Fibroblast of lung (primary cell): ENCODE measurements around the gene KCNJ8. TPM values are rescaled to one million over a fixed set of nuclear protein-coding genes. Genes with fewer than 3 reads are reported as not detected.

Experiments used
- DNase-seq, 2 donors: peaks; one replicate each; pipeline versions ENCODE4 v3.0.0 to v3.0.0-alpha.2; 2010; ENCODE audit warnings: low read depth in 2 of 2
- H2AFZ ChIP-seq: 2 replicates; pipeline ENCODE4 v1.5.1; 2012; ENCODE audit warnings: low read length, control low read depth, inconsistent platforms
- H3K27ac ChIP-seq: 2 replicates; pipeline ENCODE4 v1.5.1; 2011; ENCODE audit warnings: low read length, control low read depth; ENCODE audit not compliant: insufficient read depth
- H3K27me3 ChIP-seq: 2 replicates; pipeline ENCODE4 v1.5.1; 2011; ENCODE audit warnings: mild to moderate bottlenecking, low read length; ENCODE audit not compliant: control insufficient read depth, insufficient read depth
- H3K36me3 ChIP-seq: 2 replicates; pipeline ENCODE4 v1.5.1; 2011; ENCODE audit warnings: low read length; ENCODE audit not compliant: control insufficient read depth, insufficient read depth
- H3K4me1 ChIP-seq: 2 replicates; pipeline ENCODE4 v1.5.1; 2011; ENCODE audit warnings: low read length; ENCODE audit not compliant: control insufficient read depth, insufficient read depth; ENCODE audit errors: extremely low read depth
- H3K4me2 ChIP-seq: 2 replicates; pipeline ENCODE4 v1.5.1; 2011; ENCODE audit warnings: low read length, control low read depth; ENCODE audit not compliant: insufficient read depth; ENCODE audit errors: extremely low read depth
- H3K4me3 ChIP-seq, 4 experiments: fragments of 200-600 bp in 1 of 4; sonication (generic) in 1 of 4; replicated peaks in 1 of 4; 2 replicates each; pipeline ENCODE4 v1.5.1; 2011 to 2016; ENCODE audit warnings: low read length in 4 of 4, low read depth in 3 of 4, mild to moderate bottlenecking in 3 of 4, control low read depth in 2 of 4, inconsistent platforms in 1 of 4, mixed read lengths in 1 of 4; ENCODE audit not compliant: insufficient read depth in 1 of 4; ENCODE audit errors: control extremely low read depth in 1 of 4
- H3K79me2 ChIP-seq: 2 replicates; pipeline ENCODE4 v1.5.1; 2012; ENCODE audit warnings: mild to moderate bottlenecking, low read length, inconsistent platforms; ENCODE audit not compliant: control insufficient read depth, insufficient read depth
- H3K9ac ChIP-seq: 2 replicates; pipeline ENCODE4 v1.5.1; 2011; ENCODE audit warnings: mild to moderate bottlenecking, low read length, control low read depth; ENCODE audit not compliant: insufficient read depth
- H3K9me3 ChIP-seq: 2 replicates; pipeline ENCODE4 v1.5.1; 2012; ENCODE audit warnings: low read depth, low read length; ENCODE audit not compliant: control insufficient read depth, insufficient read depth
- H4K20me1 ChIP-seq: 2 replicates; pipeline ENCODE4 v1.5.1; 2011; ENCODE audit warnings: low read length; ENCODE audit not compliant: control insufficient read depth, insufficient read depth; ENCODE audit errors: extremely low read depth
- EZH2 ChIP-seq: IDR thresholded peaks from 2 replicates; pipeline ENCODE4 v1.5.1; 2012; ENCODE audit warnings: low read length, control low read depth, mild to moderate bottlenecking; ENCODE audit errors: missing control alignments
- polyA plus RNA-seq, 2 donors: library from polyadenylated mRNA; depleted of rRNA in 1 of 2; stranded (reverse) in 1 of 2; unstranded in 1 of 2; fragments of >200 nt; gene quantifications; 2 replicates each; pipeline ENCODE4 v1.2.1, GENCODE V29; 2011 to 2012; ENCODE audit warnings: missing spikeins in 1 of 2
- total RNA-seq: library from RNA; depleted of rRNA; stranded (reverse); fragments of >200 nt; gene quantifications from 2 replicates; pipeline ENCODE4 v1.2.1, GENCODE V29; 2014
- TF ChIP-seq, protein P1 (sequence below), 2 donors: IDR thresholded peaks in 1 of 2; conservative IDR thresholded peaks in 1 of 2; 1 replicate in 1 of 2; 2 replicates in 1 of 2; pipeline ENCODE4 v1.5.1; 2011 to 2012; ENCODE audit warnings: low read length in 2 of 2, control low read depth in 1 of 2, inconsistent platforms in 1 of 2, low read depth in 1 of 2, mild to moderate bottlenecking in 1 of 2

Gene KCNJ8
- total and polyA plus RNA-seq, 2 donors (not counting 1 experiment from before 2014, with no cell fraction given): 13.2 to 17.7 TPM

DNA sequence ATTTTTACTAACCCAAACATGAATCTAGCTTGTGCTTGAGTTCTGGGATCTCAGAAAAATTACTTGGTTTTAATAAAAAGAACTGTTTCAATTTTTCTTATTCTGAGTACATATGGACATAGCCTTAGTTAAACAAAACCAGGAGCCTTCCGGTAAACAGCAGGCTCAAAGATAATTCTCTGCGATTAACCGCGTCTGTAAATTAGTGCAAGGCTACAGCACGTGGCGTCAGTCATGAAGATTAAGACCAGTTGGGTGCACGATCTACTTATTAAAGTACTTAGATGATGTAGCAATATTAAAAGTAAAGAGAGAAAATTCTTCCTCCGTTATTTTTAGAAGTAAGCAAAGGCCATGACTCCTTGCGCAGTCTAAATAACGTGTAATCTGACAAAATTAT lies 700 bp downstream of the KCNJ8 start:
- Histone ChIP-seq H3K27ac (peak overlapping the region; percentile 2), H4K20me1 (no peaks in the 10 kb centered on the region), H3K4me3 (peak overlapping the region; percentile 63 to 80 (median 69)), H3K36me3 (no peaks in the 10 kb centered on the region), H3K27me3 (no peaks in the 10 kb centered on the region), H2AFZ (peak overlapping the region; percentile 0), H3K4me2 (peak overlapping the region; percentile 81), H3K79me2 (no peaks in the 10 kb centered on the region), H3K9ac (peak overlapping the region; percentile 7), H3K9me3 (no peaks in the 10 kb centered on the region), H3K4me1 (peaks cover 16% of the 10 kb centered on the region)
- peak in 1 of 2 donors; percentile 14 for DNase-seq
- TF ChIP-seq EZH2: no peak
- TF ChIP-seq, protein P1, sequence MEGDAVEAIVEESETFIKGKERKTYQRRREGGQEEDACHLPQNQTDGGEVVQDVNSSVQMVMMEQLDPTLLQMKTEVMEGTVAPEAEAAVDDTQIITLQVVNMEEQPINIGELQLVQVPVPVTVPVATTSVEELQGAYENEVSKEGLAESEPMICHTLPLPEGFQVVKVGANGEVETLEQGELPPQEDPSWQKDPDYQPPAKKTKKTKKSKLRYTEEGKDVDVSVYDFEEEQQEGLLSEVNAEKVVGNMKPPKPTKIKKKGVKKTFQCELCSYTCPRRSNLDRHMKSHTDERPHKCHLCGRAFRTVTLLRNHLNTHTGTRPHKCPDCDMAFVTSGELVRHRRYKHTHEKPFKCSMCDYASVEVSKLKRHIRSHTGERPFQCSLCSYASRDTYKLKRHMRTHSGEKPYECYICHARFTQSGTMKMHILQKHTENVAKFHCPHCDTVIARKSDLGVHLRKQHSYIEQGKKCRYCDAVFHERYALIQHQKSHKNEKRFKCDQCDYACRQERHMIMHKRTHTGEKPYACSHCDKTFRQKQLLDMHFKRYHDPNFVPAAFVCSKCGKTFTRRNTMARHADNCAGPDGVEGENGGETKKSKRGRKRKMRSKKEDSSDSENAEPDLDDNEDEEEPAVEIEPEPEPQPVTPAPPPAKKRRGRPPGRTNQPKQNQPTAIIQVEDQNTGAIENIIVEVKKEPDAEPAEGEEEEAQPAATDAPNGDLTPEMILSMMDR (conservative IDR thresholded peaks at IDR 0.05 in 1 of 2, IDR thresholded peaks at IDR 0.05 in 1 of 2; ENCODE audit: low read depth in 1 of 2, low read length in 2 of 2): no peak

DNA sequence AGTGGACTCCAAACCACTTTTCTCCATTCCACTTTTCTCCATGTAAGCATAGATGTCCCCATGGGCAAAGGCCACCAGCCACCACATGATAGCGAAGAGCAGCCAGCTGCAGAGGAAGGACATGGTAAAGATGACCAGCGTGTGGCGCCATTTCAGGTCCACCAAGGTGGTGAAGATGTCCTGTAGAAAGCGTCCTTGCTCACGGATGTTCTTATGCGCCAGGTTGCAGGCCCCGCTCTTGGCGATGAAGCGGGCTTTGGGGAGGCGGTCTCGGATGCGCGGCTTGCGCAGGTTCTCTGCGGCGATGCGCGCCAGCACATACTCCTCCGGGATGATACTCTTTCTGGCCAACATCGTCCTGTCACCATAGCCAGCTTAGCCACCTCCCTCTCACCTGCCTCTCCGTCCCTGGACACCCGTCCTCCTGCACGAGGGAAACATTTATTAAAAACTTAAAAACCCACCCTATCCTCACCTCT lies 1.2 kb downstream of the KCNJ8 start:
- no peaks in the 10 kb centered on the region for H3K79me2 ChIP-seq
- peak overlapping the region; percentile 0 for H2AFZ ChIP-seq
- H3K27ac ChIP-seq: peak overlapping the region; percentile 2
- no peak overlapping the region for H3K9ac ChIP-seq
- no peaks in the 10 kb centered on the region for H3K27me3 ChIP-seq
- no peaks in the 10 kb centered on the region for H3K9me3 ChIP-seq
- H3K4me2 ChIP-seq: peak overlapping the region; percentile 81
- H4K20me1 ChIP-seq: no peaks in the 10 kb centered on the region
- peak overlapping the region; percentile 63 to 80 (median 69) for H3K4me3 ChIP-seq
- H3K4me1 ChIP-seq: peaks cover 16% of the 10 kb centered on the region
- H3K36me3 ChIP-seq: no peaks in the 10 kb centered on the region
- DNase-seq: peak; percentile 19 to 31
- TF ChIP-seq, protein P1 (conservative IDR thresholded peaks at IDR 0.05 in 1 of 2, IDR thresholded peaks at IDR 0.05 in 1 of 2; ENCODE audit: low read depth in 1 of 2, low read length in 2 of 2): peak; percentile 24 to 41
- TF ChIP-seq EZH2: no peak

DNA sequence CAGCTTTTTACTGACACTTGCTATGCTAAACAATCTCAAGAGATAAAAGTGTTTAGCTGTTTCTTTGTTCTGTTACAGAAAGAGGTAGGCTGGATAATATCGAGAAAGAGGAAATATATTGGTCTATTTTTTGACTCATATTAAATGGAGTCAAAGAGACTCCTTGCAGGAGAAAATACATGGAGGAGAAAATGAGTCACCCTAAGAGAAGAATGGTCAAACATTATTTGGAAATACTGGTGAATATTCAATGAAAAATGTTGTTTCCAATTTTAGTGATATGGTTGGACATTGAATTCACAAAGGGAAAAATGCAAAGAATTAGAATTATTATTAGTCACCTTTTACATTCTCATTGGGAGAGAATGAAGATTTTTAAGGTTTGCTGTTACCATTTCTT lies 3.2 kb downstream of the KCNJ8 start:
- no peaks in the 10 kb centered on the region for H4K20me1 ChIP-seq
- peaks cover 16% of the 10 kb centered on the region for H3K4me1 ChIP-seq
- no peak overlapping the region for H3K27ac ChIP-seq
- no peaks in the 10 kb centered on the region for H3K27me3 ChIP-seq
- H3K79me2 ChIP-seq: no peaks in the 10 kb centered on the region
- no peak overlapping the region for H3K9ac ChIP-seq
- H3K36me3 ChIP-seq: no peaks in the 10 kb centered on the region
- peak in 1 of 2 donors; percentile 61 for DNase-seq
- peak overlapping the region; percentile 64 for H3K4me2 ChIP-seq
- H2AFZ ChIP-seq: no peak overlapping the region
- H3K9me3 ChIP-seq: no peaks in the 10 kb centered on the region
- H3K4me3 ChIP-seq: no peak overlapping the region
- TF ChIP-seq EZH2: no peak
- TF ChIP-seq, protein P1 (conservative IDR thresholded peaks at IDR 0.05 in 1 of 2, IDR thresholded peaks at IDR 0.05 in 1 of 2; ENCODE audit: low read depth in 1 of 2, low read length in 2 of 2): no peak
